GM20000 (cell line): ENCODE data around the gene SPATA4.
"Not testable (repeated sequence)": the region's sequence is repeated elsewhere in the genome, so short reads cannot be mapped to it uniquely, and the experiment has no call there.

Experiments
- DNase-seq: peaks from one replicate; pipeline ENCODE4 v3.0.0; 2012; ENCODE audit warnings: low spot score
- CTCF ChIP-seq: IDR thresholded peaks from 2 replicates; pipeline ENCODE4 v1.5.1; 2012; ENCODE audit warnings: mild to moderate bottlenecking, control low read depth; ENCODE audit errors: extremely low read depth, missing control alignments

The SPATA4 gene

DNA sequence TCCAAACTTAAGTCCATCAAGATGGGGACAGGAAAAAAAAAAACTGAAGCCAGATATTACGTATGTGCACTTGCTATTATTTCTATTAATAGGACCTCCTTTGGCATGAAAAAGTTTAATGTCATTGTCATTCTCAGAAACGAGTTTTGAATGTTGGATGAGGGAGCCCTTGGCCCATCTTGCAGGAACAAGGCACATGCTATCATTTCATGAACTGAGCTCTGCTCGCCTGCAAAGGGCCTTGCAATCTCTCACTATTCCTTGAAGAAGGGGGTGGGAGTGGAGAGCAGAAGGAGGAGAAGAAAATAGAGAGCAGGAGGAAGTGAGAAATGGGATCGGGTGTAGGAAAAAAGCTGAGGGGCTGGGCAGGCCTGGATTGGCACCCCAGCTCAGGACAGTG, 34.3 kb upstream of the SPATA4 start:
- DNase-seq, result no peak
- no peak for TF ChIP-seq CTCF

- no peak for DNase-seq
- no peak for TF ChIP-seq CTCF
Measured at GRCh38 chr4:176226736-176227135, 31.4 kb upstream of the SPATA4 start.

DNA sequence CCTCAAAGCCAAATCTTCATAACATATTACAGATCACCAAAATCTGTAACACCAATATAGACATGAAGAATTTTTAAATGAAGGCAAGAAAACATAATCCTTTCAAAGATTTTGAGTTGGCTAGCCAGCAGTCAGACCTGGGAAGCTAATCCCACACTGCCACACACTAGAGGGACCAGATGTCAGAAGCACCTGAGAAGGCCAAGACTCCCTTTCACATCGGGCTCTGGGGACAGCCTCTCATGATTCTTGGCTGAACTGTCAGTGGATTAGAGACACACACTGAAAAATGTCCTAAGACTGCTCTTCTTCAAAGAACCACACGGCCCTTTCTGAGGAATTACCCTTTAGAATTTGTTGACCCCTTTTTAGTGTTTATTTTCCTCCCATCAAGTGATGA, 28.2 kb upstream of the SPATA4 start:
- no peak for TF ChIP-seq CTCF
- DNase-seq, result no peak

GRCh38 chr4:176222149-176222548, 26.8 kb upstream of the SPATA4 start:
- no peak for TF ChIP-seq CTCF
- DNase-seq, result no peak

- TF ChIP-seq CTCF, result no peak
- DNase-seq, result no peak
Measured at GRCh38 chr4:176217510-176217909, 22.1 kb upstream of the SPATA4 start.

GRCh38 chr4:176212351-176212750, 17.0 kb upstream of the SPATA4 start:
- not testable (repeated sequence) for DNase-seq

GRCh38 chr4:176210579-176211296, 15.4 kb upstream of the SPATA4 start:
- DNase-seq, result no peak
- no peak for TF ChIP-seq CTCF

DNA sequence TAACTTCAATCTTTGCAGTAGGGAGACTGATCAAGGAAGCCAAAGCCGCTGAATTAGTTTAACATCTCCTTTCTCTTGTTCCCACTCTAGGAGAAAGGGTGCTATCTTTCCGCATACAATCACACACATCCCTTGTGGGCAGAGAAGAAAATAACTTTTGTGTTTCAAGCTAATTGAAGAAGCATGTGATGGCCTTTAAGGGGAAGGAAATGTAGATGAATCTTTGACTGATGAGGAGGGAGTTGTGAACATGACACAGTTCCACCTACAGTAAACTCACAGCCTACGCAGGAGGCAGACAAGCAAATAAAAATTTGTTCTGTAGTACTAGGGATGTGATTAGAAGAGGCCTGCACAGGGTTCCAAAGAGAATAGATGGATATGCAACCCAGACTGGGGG, 14.7 kb upstream of the SPATA4 start:
- TF ChIP-seq CTCF, result no peak
- no peak for DNase-seq
